Stimulated activated CD4-positive, alpha-beta T cell treated with anti-CD3 and anti-CD28 coated beads, Interleukin-4, amount 100 ng/mL, for 48 hours (primary cell): ENCODE results near the gene BRIX1.
"Not testable (repeated sequence)": the region's sequence is repeated elsewhere in the genome, so short reads cannot be mapped to it uniquely, and the experiment has no call there.

Experiments used
- DNase-seq, 2 donors: peaks; one replicate each; pipeline ENCODE4 v3.0.0-alpha.2; 2020; ENCODE audit warnings: low read depth in 2 of 2

The BRIX1 gene

DNA sequence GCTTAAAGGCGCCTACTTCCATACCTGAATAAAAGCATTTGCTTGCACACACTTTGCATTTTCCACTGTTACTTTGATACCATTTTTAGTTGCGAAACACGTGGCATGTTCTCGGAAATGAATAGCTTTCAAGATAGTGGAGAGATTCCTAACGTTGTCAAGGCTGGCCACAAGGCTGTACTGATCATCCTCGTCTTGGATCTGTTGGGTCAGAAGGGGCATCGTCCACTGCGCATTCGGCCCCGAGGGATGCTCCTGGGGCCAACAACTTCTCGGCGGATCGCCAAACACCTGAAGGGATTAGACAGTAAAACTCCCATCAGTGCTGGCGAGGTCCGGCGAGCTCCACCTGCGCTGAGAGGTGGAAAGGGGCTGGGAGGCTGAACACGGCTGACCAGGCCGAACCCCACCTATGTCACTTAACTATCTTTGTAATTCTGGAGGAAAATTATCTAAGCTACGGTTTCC, 806 bp upstream of the BRIX1 start:
- no peak for DNase-seq

- DNase-seq, result peak in 1 of 2 donors; percentile 22
Observed at GRCh38 chr5:34915856-34916192, 313 bp downstream of the BRIX1 start.

GRCh38 chr5:34916518-34916917, 1.0 kb downstream of the BRIX1 start:
- DNase-seq, result no peak

GRCh38 chr5:34918025-34918424, 2.5 kb downstream of the BRIX1 start:
- DNase-seq, result no peak

- DNase-seq, result no peak
Observed at GRCh38 chr5:34919077-34919476, 3.6 kb downstream of the BRIX1 start.

DNA sequence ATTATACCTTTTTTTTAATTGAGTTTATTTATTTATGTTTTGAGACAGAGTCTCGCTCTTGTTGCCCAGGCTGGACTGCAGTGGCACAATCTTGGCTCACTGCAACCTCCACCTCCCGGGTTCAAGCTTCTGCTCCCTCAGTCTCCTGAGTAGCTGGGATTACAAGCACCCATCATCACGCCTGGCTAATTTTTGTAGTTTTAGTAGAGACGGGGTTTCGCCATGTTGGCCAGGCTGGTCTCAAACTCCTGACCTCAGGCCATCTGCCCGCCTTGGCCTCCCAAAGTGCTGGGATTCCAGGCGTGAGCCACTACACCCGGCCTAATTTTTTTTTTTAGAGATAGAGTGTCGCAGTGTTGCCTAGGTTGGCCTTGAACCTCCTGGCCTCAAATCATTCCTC, 7.7 kb downstream of the BRIX1 start:
- DNase-seq, result not testable (repeated sequence)

GRCh38 chr5:34923694-34924461, 8.4 kb downstream of the BRIX1 start:
- peak in 1 of 2 donors; percentile 26 for DNase-seq

DNA sequence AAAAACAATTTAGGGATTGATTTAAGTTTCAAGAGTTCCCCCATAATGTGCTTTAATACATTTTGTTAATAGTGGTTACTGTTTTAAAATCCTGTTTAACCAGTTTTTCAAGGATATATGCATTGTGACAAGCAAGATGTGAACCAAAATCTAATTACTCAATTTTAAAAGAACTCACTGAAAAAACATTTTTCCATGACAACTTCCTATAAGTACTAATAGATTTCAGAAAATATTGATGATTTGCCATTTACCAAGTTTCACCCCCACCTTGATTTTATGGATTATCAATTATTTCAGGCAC, 8.9 kb downstream of the BRIX1 start:
- DNase-seq, result no peak

DNA sequence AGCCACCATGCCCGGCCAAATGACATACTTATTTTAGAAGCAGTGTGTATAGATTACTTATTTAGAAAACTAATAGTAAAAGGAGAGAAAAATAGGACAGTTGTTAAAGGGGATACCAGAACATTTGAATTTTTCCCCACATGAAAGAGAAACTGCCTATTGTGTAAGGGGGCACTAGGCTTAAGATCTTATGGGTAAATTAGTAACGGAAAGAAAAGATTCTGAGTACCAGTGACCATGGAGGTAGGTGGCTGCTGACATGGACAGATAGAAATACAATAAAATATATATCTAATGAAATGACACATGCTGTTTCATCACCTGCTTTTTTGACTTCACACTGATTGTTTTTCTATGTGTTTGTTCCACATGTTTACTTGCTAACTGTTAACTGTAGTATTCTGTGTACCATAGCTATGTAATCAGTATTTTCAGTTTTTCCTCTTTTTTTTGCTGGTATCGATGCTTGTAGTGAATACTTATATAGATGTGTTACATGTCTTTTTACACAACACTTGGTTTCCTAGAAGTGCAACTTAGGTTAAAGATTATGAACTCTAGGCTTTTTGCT, 10.9 kb downstream of the BRIX1 start:
- DNase-seq, result no peak

DNA sequence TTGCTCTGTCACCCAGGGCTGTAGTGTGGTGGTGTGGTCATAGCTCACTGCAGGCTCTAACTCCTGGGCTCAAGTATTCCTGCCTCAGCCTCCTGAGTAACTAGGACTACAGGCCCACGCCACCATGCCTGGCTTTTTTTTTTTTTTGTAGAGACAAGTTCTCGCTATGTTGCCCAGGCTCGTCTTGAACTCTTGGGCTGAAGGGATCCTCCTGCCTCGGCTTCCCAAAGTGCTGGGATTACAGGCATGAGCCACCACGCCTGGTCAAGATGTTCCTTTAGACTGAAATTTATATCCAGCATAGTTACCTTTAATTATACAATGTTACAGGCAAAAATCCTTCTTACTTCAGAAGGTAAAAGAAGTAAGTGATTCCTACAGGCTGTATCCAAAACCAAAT, 12.3 kb downstream of the BRIX1 start:
- no peak for DNase-seq

- DNase-seq, result no peak
Observed at GRCh38 chr5:34928267-34928666, 12.8 kb downstream of the BRIX1 start.

DNA sequence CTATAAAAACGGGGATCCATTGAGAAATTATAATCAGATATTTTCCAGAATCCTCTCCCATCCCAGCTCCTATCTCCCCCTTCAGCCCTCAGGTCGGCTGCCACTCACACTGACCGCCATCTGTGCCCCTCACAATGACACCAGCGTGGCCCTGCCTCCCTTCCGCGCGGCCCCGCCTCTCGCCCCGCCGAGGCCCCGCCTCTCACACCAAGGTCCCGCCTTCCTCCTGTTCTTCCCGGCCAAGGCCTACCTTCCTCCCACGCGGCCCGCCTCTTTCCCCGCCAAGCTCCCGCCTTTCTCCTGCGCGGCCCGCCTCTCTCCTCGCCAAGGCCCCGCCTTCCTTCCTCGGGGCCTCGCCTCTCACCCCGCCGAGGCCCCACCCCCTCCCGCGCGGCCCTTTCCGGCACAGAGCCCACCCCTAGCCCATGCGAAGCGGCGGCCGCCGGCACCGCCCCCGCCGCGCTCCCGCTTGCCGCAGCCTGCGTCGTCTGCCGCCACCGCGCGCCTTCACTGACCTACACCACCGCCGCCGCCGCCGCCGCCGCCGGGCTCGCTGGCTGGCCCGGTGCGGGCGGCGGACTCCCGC, 13.7 kb downstream of the BRIX1 start, which contains the start of gene DNAJC21:
TSS of gene DNAJC21 (plus strand) at position 426 of the 586 bp plus-strand sequence. CDS start 261 bp downstream, outside the sequence.
- DNase-seq, result peak; percentile 97 to 99

GRCh38 chr5:34929720-34930461, 14.4 kb downstream of the BRIX1 start:
- peak; percentile 64 to 76 for DNase-seq

GRCh38 chr5:34930462-34930844, 14.9 kb downstream of the BRIX1 start:
- DNase-seq, result no peak

GRCh38 chr5:34930870-34931269, 15.4 kb downstream of the BRIX1 start:
- DNase-seq, result no peak

DNA sequence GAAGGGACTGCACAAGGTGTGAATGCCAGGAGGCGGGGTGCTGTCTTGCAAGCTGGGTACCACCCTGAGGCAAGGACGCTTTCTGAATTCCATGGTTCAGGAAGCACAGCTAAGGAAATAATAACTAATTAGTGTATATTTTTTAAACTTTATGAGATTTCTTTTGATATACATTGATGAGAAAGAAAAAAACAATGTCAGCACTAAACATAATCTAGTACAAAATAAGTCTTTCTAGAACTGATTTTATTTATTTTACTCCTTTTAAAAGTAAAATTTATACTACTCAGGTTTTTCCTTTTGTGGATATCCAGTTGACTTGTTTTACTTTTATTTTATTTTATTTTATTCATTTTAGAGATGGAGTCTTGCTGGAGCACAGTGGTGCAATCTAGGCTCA, 17.4 kb downstream of the BRIX1 start:
- no peak for DNase-seq

DNA sequence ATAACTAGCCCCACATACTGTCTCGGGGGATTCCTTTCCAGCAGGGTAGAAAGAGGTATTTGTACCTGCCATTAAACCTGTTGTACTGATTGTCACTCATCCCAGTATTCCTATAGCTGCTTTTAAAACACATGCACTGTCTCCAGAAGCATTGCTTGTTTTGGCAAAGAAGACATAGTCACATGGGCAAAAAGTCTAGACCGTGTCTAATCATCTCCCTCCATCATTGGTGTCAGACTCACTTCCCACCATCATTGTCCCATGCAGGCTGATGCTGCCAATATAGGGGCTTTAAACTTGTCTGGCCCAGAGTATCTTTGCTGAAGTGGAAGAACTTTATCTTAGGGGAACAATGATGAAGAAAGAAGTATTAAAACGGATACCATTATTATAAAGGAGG, 26.4 kb downstream of the BRIX1 start:
- no peak for DNase-seq

- no peak for DNase-seq
Observed at GRCh38 chr5:34944044-34944443, 28.5 kb downstream of the BRIX1 start.

- no peak for DNase-seq
Observed at GRCh38 chr5:34944460-34945047, 29.0 kb downstream of the BRIX1 start.

DNA sequence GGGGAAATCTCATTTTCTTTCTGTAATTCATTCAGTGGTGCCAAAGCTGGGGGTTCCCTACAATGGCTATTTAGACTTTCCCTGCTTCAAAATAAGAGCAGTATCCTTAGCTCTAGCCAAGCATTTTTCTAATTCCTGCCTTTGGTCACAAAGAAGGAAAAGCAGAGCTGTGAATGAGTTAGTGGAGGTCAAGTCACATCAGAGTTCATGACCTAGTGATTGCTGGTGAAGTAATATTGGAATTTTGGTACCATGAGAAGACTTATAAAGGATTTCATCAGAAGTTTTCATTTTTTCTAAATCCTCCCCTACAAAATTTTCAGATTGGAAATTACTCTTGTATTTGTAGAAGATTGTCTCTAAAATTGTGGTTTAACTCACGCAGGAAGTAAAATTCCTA, 41.8 kb downstream of the BRIX1 start:
- no peak for DNase-seq

GRCh38 chr5:34957857-34958690, 42.6 kb downstream of the BRIX1 start:
- peak in 1 of 2 donors; percentile 4 for DNase-seq
